ENCODE data around the gene CD164. TPM values are rescaled to one million over a fixed set of nuclear protein-coding genes. Genes with fewer than 3 reads are reported as not detected.

Gene CD164
- total and polyA plus RNA-seq, 7 experiments from 2014 or later, result 149 to 275 (median 206) TPM

DNA sequence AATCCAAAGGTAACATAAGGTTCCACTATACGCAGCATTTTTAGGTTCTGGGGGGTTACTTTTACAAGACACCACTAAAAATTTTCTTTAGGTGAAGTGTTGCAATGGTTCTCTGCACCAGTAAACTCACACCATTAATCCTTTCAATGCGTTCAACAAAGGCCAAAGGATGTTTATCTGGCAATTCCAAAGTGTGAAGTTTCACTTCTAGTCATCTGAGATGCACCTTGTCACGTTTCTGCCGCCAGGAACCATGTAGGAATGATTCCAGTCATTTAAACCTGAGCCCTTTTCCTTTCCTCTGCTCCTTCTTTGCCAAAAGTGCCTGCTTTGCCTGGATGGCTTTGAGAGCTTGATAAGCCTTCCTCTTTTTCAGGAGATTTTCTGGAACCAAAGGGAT, 54.8 kb downstream of the CD164 start:
- Mint-ChIP-seq H3K4me1 (peaks cover 7 to 16% (median 12%) of the 10 kb centered on the region in 7 donors), H3K9me3 (peaks cover 0 to 6% (median 0%) of the 10 kb centered on the region in 11 donors), H3K36me3 (peaks cover 0 to 5% (median 0%) of the 10 kb centered on the region in 5 donors), H3K27ac (no peak overlapping the region), H3K27me3 (no peaks in the 10 kb centered on the region), H3K4me3 (no peak overlapping the region)
- no peak for DNase-seq
- ChIA-PET POLR2A (no interaction called here), CTCF (no interaction called here)
- Histone ChIP-seq H3K4me3 (ENCODE audit: low read length) (no peak overlapping the region), H3K4me1 (ENCODE audit: control insufficient read depth in 2 of 2, insufficient read depth in 2 of 2, low read length in 2 of 2) (no peaks in the 10 kb centered on the region), H3K9me3 (ENCODE audit: control insufficient read depth in 2 of 3, low read length in 3 of 3) (no peaks in the 10 kb centered on the region), H3K27me3 (ENCODE audit: control insufficient read depth in 2 of 2, insufficient read depth in 2 of 2, low read length in 2 of 2) (no peaks in the 10 kb centered on the region), H3K36me3 (ENCODE audit: control insufficient read depth in 2 of 3, insufficient read depth in 3 of 3, low read length in 3 of 3) (no peaks in the 10 kb centered on the region), H3K27ac (ENCODE audit: low read depth, low read length) (no peak overlapping the region)
- intact Hi-C loops (cut with micrococcal nuclease), result no loop called here
- ATAC-seq, result no peak

DNA sequence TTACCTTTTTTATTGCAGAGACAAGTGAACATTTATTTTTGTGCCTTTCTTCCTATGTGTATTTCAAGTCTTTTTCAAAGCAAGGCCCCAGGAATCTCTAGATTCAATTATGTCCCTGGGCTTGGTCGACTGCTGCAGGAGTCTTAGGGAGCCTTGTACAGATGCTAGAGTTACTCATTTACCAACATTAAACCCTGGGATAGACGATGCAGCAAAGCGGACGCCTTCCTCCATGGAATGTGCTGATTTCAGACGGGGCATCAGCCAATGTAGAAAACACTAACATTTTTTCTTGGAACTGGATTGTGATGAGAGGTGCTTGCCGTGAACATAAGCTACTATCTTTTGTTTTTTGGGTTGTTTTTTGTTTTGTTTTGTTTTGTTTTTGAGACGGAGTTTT, 55.9 kb downstream of the CD164 start:
- Histone ChIP-seq H3K4me3 (ENCODE audit: low read length) (no peak overlapping the region), H3K27ac (ENCODE audit: low read depth, low read length) (no peak overlapping the region), H3K36me3 (ENCODE audit: control insufficient read depth in 2 of 3, insufficient read depth in 3 of 3, low read length in 3 of 3) (no peaks in the 10 kb centered on the region), H3K9me3 (ENCODE audit: control insufficient read depth in 2 of 3, low read length in 3 of 3) (no peaks in the 10 kb centered on the region), H3K27me3 (ENCODE audit: control insufficient read depth in 2 of 2, insufficient read depth in 2 of 2, low read length in 2 of 2) (no peaks in the 10 kb centered on the region), H3K4me1 (ENCODE audit: control insufficient read depth in 2 of 2, insufficient read depth in 2 of 2, low read length in 2 of 2) (no peaks in the 10 kb centered on the region)
- H3K4me1 Mint-ChIP-seq, result peaks cover 7 to 22% (median 11%) of the 10 kb centered on the region in 7 donors
- no peak overlapping the region for H3K27ac Mint-ChIP-seq
- peaks cover 0 to 4% (median 0%) of the 10 kb centered on the region in 5 donors for H3K36me3 Mint-ChIP-seq
- POLR2A ChIA-PET, result no interaction called here
- H3K27me3 Mint-ChIP-seq, result no peaks in the 10 kb centered on the region
- H3K9me3 Mint-ChIP-seq, result peaks cover 0 to 6% (median 0%) of the 10 kb centered on the region in 11 donors
- ATAC-seq, result no peak
- intact Hi-C loops (cut with micrococcal nuclease), result no loop called here
- no peak for DNase-seq
- H3K4me3 Mint-ChIP-seq, result no peak overlapping the region
- CTCF ChIA-PET, result no interaction called here

DNA sequence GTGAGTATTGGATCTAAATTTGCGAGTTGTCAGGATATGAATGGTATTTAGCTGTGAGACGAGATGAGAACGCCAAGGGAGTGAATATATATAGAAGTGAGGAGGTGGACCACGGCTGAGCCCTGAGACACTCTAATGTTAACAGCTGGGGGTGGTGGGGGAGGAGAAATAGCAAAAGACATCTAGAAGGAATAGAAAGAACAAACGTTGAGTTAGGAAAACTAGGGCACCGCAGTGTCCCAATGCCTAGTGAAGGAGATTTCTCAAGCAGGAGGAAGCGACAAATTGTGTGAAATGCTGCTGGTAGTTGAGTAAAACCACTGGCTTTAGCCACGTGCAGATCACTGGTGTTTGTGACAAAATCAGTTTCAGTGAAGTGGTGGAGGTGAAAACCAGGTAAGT, 56.9 kb downstream of the CD164 start:
- no peak overlapping the region for H3K27ac Mint-ChIP-seq
- ChIA-PET CTCF (no interaction called here), POLR2A (no interaction called here)
- Histone ChIP-seq H3K9me3 (ENCODE audit: control insufficient read depth in 2 of 3, low read length in 3 of 3) (no peaks in the 10 kb centered on the region), H3K4me3 (ENCODE audit: low read length) (no peak overlapping the region), H3K36me3 (ENCODE audit: control insufficient read depth in 2 of 3, insufficient read depth in 3 of 3, low read length in 3 of 3) (no peaks in the 10 kb centered on the region), H3K27ac (ENCODE audit: low read depth, low read length) (no peak overlapping the region), H3K27me3 (ENCODE audit: control insufficient read depth in 2 of 2, insufficient read depth in 2 of 2, low read length in 2 of 2) (no peaks in the 10 kb centered on the region), H3K4me1 (ENCODE audit: control insufficient read depth in 2 of 2, insufficient read depth in 2 of 2, low read length in 2 of 2) (no peaks in the 10 kb centered on the region)
- no peak for DNase-seq
- intact Hi-C loops (cut with micrococcal nuclease), result no loop called here
- H3K27me3 Mint-ChIP-seq, result no peaks in the 10 kb centered on the region
- no peak overlapping the region for H3K4me3 Mint-ChIP-seq
- ATAC-seq, result no peak
- H3K36me3 Mint-ChIP-seq, result peaks cover 0 to 4% (median 0%) of the 10 kb centered on the region in 5 donors
- peaks cover 6 to 21% (median 11%) of the 10 kb centered on the region in 7 donors for H3K4me1 Mint-ChIP-seq
- peaks cover 0 to 5% (median 0%) of the 10 kb centered on the region in 11 donors for H3K9me3 Mint-ChIP-seq

DNA sequence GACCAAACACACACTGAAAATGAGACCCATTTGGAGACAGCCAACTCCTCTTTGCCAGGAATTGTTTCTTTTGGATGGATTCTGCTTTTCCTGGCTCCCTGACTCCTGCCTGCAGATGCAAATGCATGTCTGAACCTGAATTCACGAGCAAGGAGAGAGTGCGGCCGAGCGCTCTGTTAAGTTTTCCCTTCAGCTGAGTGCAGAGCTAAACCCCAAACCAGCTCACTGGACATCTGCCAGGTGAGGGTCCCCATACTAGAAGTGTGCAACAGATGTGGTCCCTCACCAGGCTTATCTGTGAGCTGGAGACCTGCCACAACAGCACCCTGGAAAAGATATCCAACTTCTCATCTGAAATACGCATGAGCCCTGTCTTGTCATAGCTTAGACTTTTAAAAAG, 59.0 kb downstream of the CD164 start:
- peaks cover 0 to 3% (median 0%) of the 10 kb centered on the region in 11 donors for H3K9me3 Mint-ChIP-seq
- H3K27me3 Mint-ChIP-seq, result no peaks in the 10 kb centered on the region
- no peaks in the 10 kb centered on the region for H3K27me3 ChIP-seq (ENCODE audit: control insufficient read depth in 2 of 2, insufficient read depth in 2 of 2, low read length in 2 of 2)
- H3K36me3 Mint-ChIP-seq, result peaks cover 0 to 2% (median 0%) of the 10 kb centered on the region in 5 donors
- peaks cover 6 to 15% (median 8%) of the 10 kb centered on the region in 7 donors for H3K4me1 Mint-ChIP-seq
- ATAC-seq (no peak), DNase-seq (no peak)
- H3K4me1 ChIP-seq (ENCODE audit: control insufficient read depth in 2 of 2, insufficient read depth in 2 of 2, low read length in 2 of 2), result no peaks in the 10 kb centered on the region
- H3K4me3 Mint-ChIP-seq, result no peak overlapping the region
- ChIA-PET POLR2A (no interaction called here), CTCF (no interaction called here)
- H3K36me3 ChIP-seq (ENCODE audit: control insufficient read depth in 2 of 3, insufficient read depth in 3 of 3, low read length in 3 of 3), result no peaks in the 10 kb centered on the region
- no peak overlapping the region for H3K27ac ChIP-seq (ENCODE audit: low read depth, low read length)
- no peak overlapping the region for H3K4me3 ChIP-seq (ENCODE audit: low read length)
- no peak overlapping the region for H3K27ac Mint-ChIP-seq
- intact Hi-C loops (cut with micrococcal nuclease), result no loop called here
- no peaks in the 10 kb centered on the region for H3K9me3 ChIP-seq (ENCODE audit: control insufficient read depth in 2 of 3, low read length in 3 of 3)

DNA sequence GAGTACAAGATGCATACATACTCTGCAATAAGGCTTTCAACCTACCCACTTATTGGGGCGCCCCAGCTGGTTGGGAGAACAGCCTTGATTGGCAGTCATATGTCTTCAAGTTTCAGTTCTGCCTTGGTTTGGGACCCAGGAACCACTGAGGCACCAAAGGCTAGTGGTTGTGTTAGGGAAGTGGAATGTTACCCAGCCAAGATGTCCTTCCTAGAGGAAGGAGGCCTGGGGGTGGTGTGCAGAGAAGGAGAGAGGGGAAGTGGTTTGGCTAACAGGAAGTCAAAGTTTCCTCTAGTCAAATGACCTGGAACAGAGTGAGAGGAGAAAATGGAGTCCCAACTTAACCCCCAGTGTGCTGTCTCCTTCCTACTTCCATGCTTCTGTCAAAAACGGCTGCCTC, 59.4 kb downstream of the CD164 start:
- no peak overlapping the region for H3K27ac ChIP-seq (ENCODE audit: low read depth, low read length)
- ATAC-seq (peak; percentile 64), DNase-seq (no peak)
- H3K4me1 ChIP-seq (ENCODE audit: control insufficient read depth in 2 of 2, insufficient read depth in 2 of 2, low read length in 2 of 2), result no peaks in the 10 kb centered on the region
- peak overlapping the region in 1 of 10 donors; percentile 8 for H3K4me3 Mint-ChIP-seq
- H3K36me3 ChIP-seq (ENCODE audit: control insufficient read depth in 2 of 3, insufficient read depth in 3 of 3, low read length in 3 of 3), result no peaks in the 10 kb centered on the region
- no peak overlapping the region for H3K4me3 ChIP-seq (ENCODE audit: low read length)
- intact Hi-C loops (cut with micrococcal nuclease), result no loop called here
- no peaks in the 10 kb centered on the region for H3K27me3 ChIP-seq (ENCODE audit: control insufficient read depth in 2 of 2, insufficient read depth in 2 of 2, low read length in 2 of 2)
- H3K36me3 Mint-ChIP-seq, result peaks cover 0 to 2% (median 0%) of the 10 kb centered on the region in 5 donors
- CTCF ChIA-PET, result no interaction called here
- H3K9me3 Mint-ChIP-seq, result peaks cover 0 to 3% (median 0%) of the 10 kb centered on the region in 11 donors
- peak overlapping the region in 1 of 9 donors; percentile 19 for H3K27ac Mint-ChIP-seq
- H3K27me3 Mint-ChIP-seq, result no peaks in the 10 kb centered on the region
- H3K4me1 Mint-ChIP-seq, result peaks cover 7 to 15% (median 8%) of the 10 kb centered on the region in 7 donors
- no peaks in the 10 kb centered on the region for H3K9me3 ChIP-seq (ENCODE audit: control insufficient read depth in 2 of 3, low read length in 3 of 3)
- POLR2A ChIA-PET, result no interaction called here

DNA sequence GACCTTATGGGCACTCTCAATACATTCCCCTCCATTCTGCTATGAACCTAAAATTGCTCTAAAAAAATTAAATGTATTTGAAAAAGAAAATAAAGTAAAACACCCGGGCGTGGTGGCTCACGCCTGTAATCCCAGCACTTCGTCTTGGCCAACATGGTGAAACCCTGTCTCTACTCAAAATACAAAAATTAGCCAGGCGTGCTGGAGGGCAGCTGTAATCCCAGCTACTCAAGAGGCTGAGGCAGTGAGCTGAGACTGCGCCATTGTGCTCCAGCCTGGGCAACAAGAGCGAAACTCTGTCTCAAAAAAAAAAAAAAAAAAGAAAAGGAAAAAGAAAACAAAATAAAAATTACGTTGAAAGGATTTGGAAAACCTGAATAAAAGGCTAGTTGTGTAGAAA, 60.5 kb downstream of the CD164 start:
- intact Hi-C loops (cut with micrococcal nuclease), result no loop called here
- no peaks in the 10 kb centered on the region for H3K27me3 Mint-ChIP-seq
- no peaks in the 10 kb centered on the region for H3K4me1 ChIP-seq (ENCODE audit: control insufficient read depth in 2 of 2, insufficient read depth in 2 of 2, low read length in 2 of 2)
- peaks cover 7 to 15% (median 8%) of the 10 kb centered on the region in 7 donors for H3K4me1 Mint-ChIP-seq
- ATAC-seq, result no peak
- no peak overlapping the region for H3K27ac ChIP-seq (ENCODE audit: low read depth, low read length)
- H3K9me3 Mint-ChIP-seq, result peaks cover 0 to 3% (median 0%) of the 10 kb centered on the region in 11 donors
- H3K4me3 ChIP-seq (ENCODE audit: low read length), result no peak overlapping the region
- POLR2A ChIA-PET, result no interaction called here
- no peak overlapping the region for H3K27ac Mint-ChIP-seq
- peaks cover 0 to 2% (median 0%) of the 10 kb centered on the region in 5 donors for H3K36me3 Mint-ChIP-seq
- CTCF ChIA-PET, result no interaction called here
- no peaks in the 10 kb centered on the region for H3K36me3 ChIP-seq (ENCODE audit: control insufficient read depth in 2 of 3, insufficient read depth in 3 of 3, low read length in 3 of 3)
- no peak overlapping the region for H3K4me3 Mint-ChIP-seq
- no peak for DNase-seq
- H3K27me3 ChIP-seq (ENCODE audit: control insufficient read depth in 2 of 2, insufficient read depth in 2 of 2, low read length in 2 of 2), result no peaks in the 10 kb centered on the region
- H3K9me3 ChIP-seq (ENCODE audit: control insufficient read depth in 2 of 3, low read length in 3 of 3), result no peaks in the 10 kb centered on the region

DNA sequence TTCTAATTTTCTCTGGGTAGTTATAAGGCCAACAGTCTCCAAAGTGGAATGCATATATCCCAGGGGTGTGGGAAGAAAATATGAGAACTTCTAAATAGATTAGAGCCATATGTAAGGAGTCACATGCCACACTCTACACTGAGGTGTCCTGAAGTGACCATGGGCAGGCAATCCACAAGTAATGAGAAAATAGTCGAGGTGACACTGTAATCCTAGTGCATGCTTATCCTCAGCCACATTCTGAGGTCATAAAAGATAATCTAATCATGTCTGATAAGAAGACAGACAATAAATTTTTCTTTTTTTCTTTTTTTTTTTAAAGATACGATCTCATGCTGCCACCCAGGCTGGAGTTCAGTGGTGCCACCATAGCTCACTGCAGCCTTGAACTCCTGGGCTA, 62.2 kb downstream of the CD164 start:
- POLR2A ChIA-PET, result interaction anchor here (0.6 kb wide), 1 partner anchor 62 kb away, joined by 3 read pairs; no protein-coding TSS in a partner anchor
- intact Hi-C loops (cut with micrococcal nuclease), result no loop called here
- H3K9me3 Mint-ChIP-seq, result peaks cover 0 to 3% (median 0%) of the 10 kb centered on the region in 11 donors
- H3K27ac Mint-ChIP-seq, result no peak overlapping the region
- Histone ChIP-seq H3K4me3 (ENCODE audit: low read length) (no peak overlapping the region), H3K4me1 (ENCODE audit: control insufficient read depth in 2 of 2, insufficient read depth in 2 of 2, low read length in 2 of 2) (no peaks in the 10 kb centered on the region), H3K36me3 (ENCODE audit: control insufficient read depth in 2 of 3, insufficient read depth in 3 of 3, low read length in 3 of 3) (no peaks in the 10 kb centered on the region), H3K27ac (ENCODE audit: low read depth, low read length) (no peak overlapping the region), H3K9me3 (ENCODE audit: control insufficient read depth in 2 of 3, low read length in 3 of 3) (no peaks in the 10 kb centered on the region), H3K27me3 (ENCODE audit: control insufficient read depth in 2 of 2, insufficient read depth in 2 of 2, low read length in 2 of 2) (no peaks in the 10 kb centered on the region)
- ATAC-seq (no peak), DNase-seq (no peak)
- H3K4me1 Mint-ChIP-seq, result peaks cover 7 to 15% (median 8%) of the 10 kb centered on the region in 7 donors
- CTCF ChIA-PET, result no interaction called here
- H3K36me3 Mint-ChIP-seq, result peaks cover 0 to 2% (median 0%) of the 10 kb centered on the region in 5 donors
- no peak overlapping the region for H3K4me3 Mint-ChIP-seq
- H3K27me3 Mint-ChIP-seq, result no peaks in the 10 kb centered on the region

Data from naive thymus-derived CD4-positive, alpha-beta T cell (primary cell).